Right lobe of liver (tissue), 6 donors: ENCODE data around the gene KLHL25. TPM values are rescaled to one million over a fixed set of nuclear protein-coding genes. Genes with fewer than 3 reads are reported as not detected.

Experiments
- ATAC-seq, 4 donors: fragments of 200-7000 bp; cut with Tn5 transposase; one replicate each; pipeline ENCODE4 v1.9.1; 2020; ENCODE audit warnings: mild to moderate bottlenecking in 4 of 4, moderate library complexity in 4 of 4
- DNase-seq, 3 donors: peaks; one replicate each; pipeline ENCODE4 v3.0.0-alpha.2; 2020
- H3K27ac ChIP-seq, 3 donors: fragments of 200-600 bp; one replicate each; pipeline ENCODE4 v1.8.0; 2022
- H3K27me3 ChIP-seq, 2 donors: fragments of 200-600 bp; one replicate each; pipeline ENCODE4 v1.8.0; 2022
- H3K36me3 ChIP-seq, 4 donors: fragments of 200-600 bp; sonication (generic) in 1 of 4; one replicate each; pipeline versions ENCODE4 v1.5.1 to v1.8.0; 2017 to 2022; ENCODE audit warnings: control low read depth in 1 of 4
- H3K4me1 ChIP-seq, 4 donors: fragments of 200-600 bp; sonication (generic) in 1 of 4; one replicate each; pipeline versions ENCODE4 v1.5.1 to v1.8.0; 2017 to 2022; ENCODE audit warnings: control low read depth in 1 of 4
- H3K4me3 ChIP-seq, 3 donors: fragments of 200-600 bp; one replicate each; pipeline ENCODE4 v1.8.0; 2022
- H3K9me3 ChIP-seq, 4 donors: fragments of 200-600 bp; sonication (generic) in 1 of 4; one replicate each; pipeline versions ENCODE4 v1.5.1 to v1.8.0; 2017 to 2022; ENCODE audit warnings: control low read depth in 1 of 4
- POLR2A ChIP-seq: fragments of 450-650 bp; IDR thresholded peaks from one replicate; pipeline ENCODE4 v1.6.1; 2017; ENCODE audit warnings: antibody characterized with exemption, mild to moderate bottlenecking
- WGBS: methylation state at CpG from one replicate; pipeline ENCODE4 v1.1.6; 2018; ENCODE audit warnings: low coverage, low lambda C conversion rate; ENCODE audit not compliant: insufficient coverage; ENCODE audit errors: missing lambda C conversion rate; 5-methylcytosine and 5-hydroxymethylcytosine counted together
- intact Hi-C, 2 donors: fragments of 100-400 bp; cut with DNase I; formaldehyde crosslinking; loops; one replicate each; pipeline versions ENCODE4 v1.11.2 to v1.14.1; 2022
- total RNA-seq, 6 experiments: library from RNA; depleted of rRNA in 2 of 6; stranded (reverse); fragments of >200 nt in 2 of 6; fragmentation: NEBNext Ultra II Directional in 3 of 6; extraction: Animal tissue kit (Norgen Biotek cat#: 25700) in 3 of 6; gene quantifications; one replicate each; pipeline versions ENCODE4 v1.1.0 to v1.2.4, GENCODE V29; 2016 to 2023
- TF ChIP-seq, protein P1 (sequence below), 4 donors: fragments of 200-600 bp in 3 of 4; fragments of 450-650 bp in 1 of 4; IDR thresholded peaks; one replicate each; pipeline versions ENCODE4 v1.5.1 to v1.8.0; 2016 to 2022; ENCODE audit warnings: antibody characterized with exemption in 4 of 4, mild to moderate bottlenecking in 2 of 4
- donor health status: DM: no; HTN: yes; CAD: no.
- donor health status: DM: no; HTN: no; CAD: no.
- donor health status: DM: no; HTN: no; CAD: no.
- donor health status: DM: no; HTN: yes; CAD: no.
- donor health status: DM: no; HTN: yes; CAD: no.

Gene KLHL25
- total RNA-seq, 6 experiments from 2014 or later = 5.8 to 21.7 (median 13.4) TPM

DNA sequence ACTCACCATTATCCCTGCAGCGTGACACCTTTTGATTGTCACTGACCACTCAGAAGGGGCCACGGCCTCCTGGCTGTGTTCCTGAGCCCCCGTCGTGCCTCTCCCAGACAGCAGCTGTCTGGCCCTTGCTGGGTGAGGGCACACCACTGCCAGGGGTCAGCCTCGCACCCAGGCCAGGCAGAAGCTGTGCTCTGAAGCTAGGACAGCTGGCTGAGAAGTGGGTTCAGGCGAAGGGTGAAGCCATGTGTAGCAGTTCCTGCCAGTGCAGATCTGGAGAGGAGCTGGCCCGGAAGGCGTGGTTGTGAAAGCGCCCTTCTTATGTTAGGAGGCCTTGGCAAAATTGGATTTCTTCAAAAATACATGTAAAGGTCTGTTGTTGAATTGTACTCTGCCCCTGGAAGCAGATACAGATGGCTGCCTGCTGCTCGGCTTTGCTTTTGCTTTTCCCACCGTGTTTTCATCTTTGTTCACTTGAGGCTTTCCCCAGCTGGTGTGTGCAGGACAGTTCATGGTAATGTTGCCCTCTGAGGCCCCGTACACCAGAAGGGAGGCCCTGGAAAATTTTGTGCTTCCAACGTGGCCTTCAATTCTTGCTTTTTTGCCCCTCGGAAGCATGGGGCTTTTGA, 49.1 kb downstream of the KLHL25 start:
- TF ChIP-seq, protein P1, sequence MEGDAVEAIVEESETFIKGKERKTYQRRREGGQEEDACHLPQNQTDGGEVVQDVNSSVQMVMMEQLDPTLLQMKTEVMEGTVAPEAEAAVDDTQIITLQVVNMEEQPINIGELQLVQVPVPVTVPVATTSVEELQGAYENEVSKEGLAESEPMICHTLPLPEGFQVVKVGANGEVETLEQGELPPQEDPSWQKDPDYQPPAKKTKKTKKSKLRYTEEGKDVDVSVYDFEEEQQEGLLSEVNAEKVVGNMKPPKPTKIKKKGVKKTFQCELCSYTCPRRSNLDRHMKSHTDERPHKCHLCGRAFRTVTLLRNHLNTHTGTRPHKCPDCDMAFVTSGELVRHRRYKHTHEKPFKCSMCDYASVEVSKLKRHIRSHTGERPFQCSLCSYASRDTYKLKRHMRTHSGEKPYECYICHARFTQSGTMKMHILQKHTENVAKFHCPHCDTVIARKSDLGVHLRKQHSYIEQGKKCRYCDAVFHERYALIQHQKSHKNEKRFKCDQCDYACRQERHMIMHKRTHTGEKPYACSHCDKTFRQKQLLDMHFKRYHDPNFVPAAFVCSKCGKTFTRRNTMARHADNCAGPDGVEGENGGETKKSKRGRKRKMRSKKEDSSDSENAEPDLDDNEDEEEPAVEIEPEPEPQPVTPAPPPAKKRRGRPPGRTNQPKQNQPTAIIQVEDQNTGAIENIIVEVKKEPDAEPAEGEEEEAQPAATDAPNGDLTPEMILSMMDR (IDR thresholded peaks at IDR 0.05) = no peak
- no peak for TF ChIP-seq POLR2A
- no peak overlapping the region for H3K4me3 ChIP-seq
- peak in 1 of 4 donors; percentile 4 for ATAC-seq
- intact Hi-C loops = no loop called here
- no peak overlapping the region for H3K27ac ChIP-seq
- H3K9me3 ChIP-seq = no peaks in the 10 kb centered on the region
- no peak for DNase-seq
- 73% methylated on average over 6 of the region's 14 CpGs for WGBS
- H3K4me1 ChIP-seq = peaks cover 0 to 9% (median 0%) of the 10 kb centered on the region in 4 donors
- peaks cover 0 to 73% (median 31%) of the 10 kb centered on the region in 4 donors for H3K36me3 ChIP-seq
- no peaks in the 10 kb centered on the region for H3K27me3 ChIP-seq

DNA sequence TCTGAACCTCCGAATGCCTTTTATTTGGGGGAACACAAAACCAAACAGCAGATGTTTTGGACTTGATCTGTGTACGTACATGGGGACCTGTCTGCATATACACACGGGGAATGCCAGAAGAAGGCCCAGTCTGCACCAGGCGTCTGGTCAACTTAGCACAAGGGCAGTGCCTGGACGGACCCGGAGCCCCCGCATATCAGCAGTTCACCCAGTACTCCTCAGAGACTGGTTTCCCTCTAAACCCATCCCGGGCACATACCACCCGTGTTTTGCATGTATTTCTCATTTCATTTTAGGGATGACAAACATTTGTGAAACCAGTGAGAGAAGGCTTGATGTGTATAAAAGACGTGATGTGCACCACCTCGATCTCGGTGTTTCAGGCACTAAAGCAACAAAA, 49.7 kb downstream of the KLHL25 start:
- intact Hi-C loops = no loop called here
- WGBS = 91% methylated on average over 5 of the region's 12 CpGs

DNA sequence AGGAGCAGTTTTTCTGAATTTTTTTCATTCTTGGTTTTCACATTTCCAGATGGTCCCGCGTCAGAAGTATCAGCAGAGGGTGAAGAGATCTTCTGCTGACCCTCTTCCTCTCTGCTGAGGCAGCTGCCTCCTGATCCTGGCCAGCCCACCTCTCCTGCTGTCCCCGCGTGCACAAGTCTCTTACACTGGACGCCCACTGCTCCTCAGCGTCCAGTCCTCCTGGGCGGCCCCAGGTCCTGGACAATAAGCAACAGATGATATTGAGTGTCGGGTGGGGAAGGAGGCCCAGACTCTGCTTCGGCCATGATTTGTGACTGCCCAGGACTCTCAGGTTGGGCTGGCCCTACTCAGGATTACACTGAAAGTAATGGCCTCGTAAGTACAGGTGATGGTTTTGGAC, 50.1 kb downstream of the KLHL25 start:
- no peak for ATAC-seq
- no peak for DNase-seq

More for the DNA sequence above, 49.7 kb downstream of the KLHL25 start:
- H3K9me3 ChIP-seq = no peaks in the 10 kb centered on the region
- no peak for DNase-seq
- peaks cover 0 to 77% (median 33%) of the 10 kb centered on the region in 4 donors for H3K36me3 ChIP-seq
- H3K4me3 ChIP-seq = no peak overlapping the region
- H3K27me3 ChIP-seq = no peaks in the 10 kb centered on the region
- no peak overlapping the region for H3K27ac ChIP-seq
- H3K4me1 ChIP-seq = peaks cover 0 to 9% (median 0%) of the 10 kb centered on the region in 4 donors
- ATAC-seq = peak in 1 of 4 donors; percentile 6
- TF ChIP-seq, protein P1 (IDR thresholded peaks at IDR 0.05) = no peak
- TF ChIP-seq POLR2A = no peak

DNA sequence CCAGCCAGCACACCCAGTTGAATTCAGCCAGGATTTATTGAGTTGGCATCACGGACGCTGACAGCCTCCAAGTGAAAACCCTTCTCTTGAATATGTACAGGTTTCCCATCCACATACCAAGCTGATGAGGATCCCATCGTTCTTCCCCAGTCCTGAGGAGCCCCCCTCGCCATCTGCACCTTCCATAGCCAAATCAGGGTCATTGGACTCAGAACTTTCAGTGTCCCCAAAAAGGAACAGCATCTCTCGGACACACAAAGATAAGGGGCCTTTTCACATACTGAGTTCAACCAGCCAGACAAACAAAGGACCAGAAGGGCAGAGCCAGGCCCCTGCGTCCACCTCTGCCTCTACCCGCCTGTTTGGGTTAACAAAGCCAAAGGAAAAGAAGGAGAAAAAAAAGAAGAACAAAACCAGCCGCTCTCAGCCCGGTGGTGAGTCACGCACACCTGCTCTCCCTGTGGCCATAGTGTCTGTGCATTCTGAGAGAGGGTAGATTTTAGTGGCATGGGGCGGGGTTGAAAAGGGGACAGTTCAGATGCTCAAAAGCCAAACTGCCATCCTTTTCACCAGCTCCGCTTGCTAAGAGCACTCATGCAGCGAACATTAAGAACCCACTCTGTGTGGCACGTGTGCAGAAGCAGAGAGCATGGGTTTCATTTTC, 51.2 kb downstream of the KLHL25 start:
- TF ChIP-seq, protein P1 (IDR thresholded peaks at IDR 0.05) = no peak
- no peak for TF ChIP-seq POLR2A
- Histone ChIP-seq H3K4me1 (no peaks in the 10 kb centered on the region), H3K27ac (no peak overlapping the region), H3K9me3 (no peaks in the 10 kb centered on the region), H3K4me3 (no peak overlapping the region), H3K36me3 (peaks cover 0 to 77% (median 35%) of the 10 kb centered on the region in 4 donors), H3K27me3 (no peaks in the 10 kb centered on the region)
- WGBS = 92% methylated on average over 8 of the region's 14 CpGs
- no peak for DNase-seq
- intact Hi-C loops = no loop called here
- no peak for ATAC-seq

More for the DNA sequence above, 50.1 kb downstream of the KLHL25 start:
- no peak for TF ChIP-seq POLR2A
- TF ChIP-seq, protein P1 (IDR thresholded peaks at IDR 0.05) = no peak
- no peak overlapping the region for H3K4me3 ChIP-seq
- no peak overlapping the region for H3K27ac ChIP-seq
- no peaks in the 10 kb centered on the region for H3K9me3 ChIP-seq
- WGBS = 88% methylated on average over 8 of the region's 10 CpGs
- no peaks in the 10 kb centered on the region for H3K27me3 ChIP-seq
- intact Hi-C loops = no loop called here
- peaks cover 0 to 82% (median 35%) of the 10 kb centered on the region in 4 donors for H3K36me3 ChIP-seq
- peaks cover 0 to 5% (median 0%) of the 10 kb centered on the region in 4 donors for H3K4me1 ChIP-seq
